Psoas muscle (tissue), 8 donors: ENCODE results near the gene ANK2. TPM values are rescaled to one million over a fixed set of nuclear protein-coding genes. Genes with fewer than 3 reads are reported as not detected.

ENCODE experiments used
- ATAC-seq, 4 donors: fragments of 200-7000 bp; cut with Tn5 transposase; one replicate each; pipeline ENCODE4 v1.9.1; 2020; ENCODE audit warnings: moderate library complexity in 3 of 4, mild to moderate bottlenecking in 2 of 4
- DNase-seq, 2 donors: peaks; one replicate each; pipeline ENCODE4 v3.0.0-alpha.2; 2020
- H3K27ac ChIP-seq: fragments of 200-600 bp; one replicate; pipeline ENCODE4 v1.8.0; 2022
- H3K27me3 ChIP-seq, 3 donors: fragments of 200-600 bp in 1 of 3; one replicate each; pipeline versions ENCODE4 v1.6.1 to v1.8.0; 2013 to 2022; ENCODE audit warnings: low read length in 2 of 3, mild to moderate bottlenecking in 2 of 3, moderate library complexity in 1 of 3; ENCODE audit not compliant: insufficient read depth in 3 of 3
- H3K36me3 ChIP-seq, 2 donors: fragments of 200-600 bp in 1 of 2; one replicate each; pipeline versions ENCODE4 v1.6.1 to v1.8.0; 2013 to 2022; ENCODE audit warnings: low read depth in 1 of 2, mild to moderate bottlenecking in 1 of 2, moderate library complexity in 1 of 2; ENCODE audit not compliant: insufficient read depth in 1 of 2
- H3K4me1 ChIP-seq: fragments of 200-600 bp; one replicate; pipeline ENCODE4 v1.8.0; 2022
- H3K4me3 ChIP-seq: fragments of 200-600 bp; one replicate; pipeline ENCODE4 v1.8.0; 2022; ENCODE audit warnings: mild to moderate bottlenecking
- H3K9me3 ChIP-seq: fragments of 200-600 bp; one replicate; pipeline ENCODE4 v1.8.0; 2022
- WGBS, 3 donors: extraction: QIAGEN DNeasy Blood & Tissue Kit; methylation state at CpG; one replicate each; pipeline versions ENCODE4 v1.1.6 to v1.1.7; 2013; 5-methylcytosine and 5-hydroxymethylcytosine counted together
- intact Hi-C, 2 donors: fragments of 100-400 bp; cut with DNase I; formaldehyde crosslinking; loops; one replicate each; pipeline versions ENCODE4 v1.11.0 to v1.14.2; 2022
- polyA plus RNA-seq, 3 donors: library from polyadenylated mRNA; stranded (reverse); fragments of 200-250 nt; gene quantifications; one replicate each; pipeline ENCODE4 v1.2.3, GENCODE V29; 2013
- total RNA-seq, 4 donors: library from RNA; stranded (reverse); fragmentation: NEBNext Ultra II Directional in 2 of 4; extraction: Animal tissue kit (Norgen Biotek cat#: 25700) in 2 of 4; gene quantifications; one replicate each; pipeline versions ENCODE4 v1.2.1 to v1.2.4, GENCODE V29; 2021 to 2023
- TF ChIP-seq, protein P1 (sequence below): fragments of 200-600 bp; IDR thresholded peaks from one replicate; pipeline ENCODE4 v1.8.0; 2022; ENCODE audit warnings: antibody characterized with exemption
- donor health status: healthy with polysubstance abuse.
- donor health status: DM: no; HTN: no; CAD: no; lungs with moderate emphysema.
- donor health status: Bipolar disorder and iron deficiency.
- donor health status: healthy.
- donor health status: DM: yes; HTN: yes; CAD: no.
- donor health status: DM: no; HTN: no; CAD: no.
- donor health status: DM: no; HTN: no; CAD: no.
- donor health status: DM: yes; HTN: yes; CAD: no.

ANK2 gene
- total and polyA plus RNA-seq, 7 donors = 14.1 to 153 (median 78.5) TPM

DNA sequence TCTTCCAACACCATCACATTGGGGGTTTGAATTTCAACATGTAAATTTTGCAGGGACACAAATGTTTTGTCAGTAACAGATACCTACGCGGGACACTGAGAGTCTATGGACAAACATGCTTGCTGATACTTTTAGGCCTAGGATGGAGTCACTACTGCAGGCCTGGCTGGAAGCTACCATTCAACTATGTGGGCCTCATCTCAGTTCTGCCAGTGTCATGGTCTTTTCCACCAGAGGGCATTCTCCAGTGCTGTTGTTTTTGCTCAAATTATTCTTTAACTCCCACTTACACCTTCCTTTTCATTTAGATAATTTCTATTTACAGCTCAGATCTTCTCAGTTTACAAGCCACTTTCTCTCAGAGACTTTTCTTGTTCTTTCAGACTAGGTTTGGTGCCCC lies 7.0 kb upstream of the ANK2 start:
- TF ChIP-seq, protein P1, sequence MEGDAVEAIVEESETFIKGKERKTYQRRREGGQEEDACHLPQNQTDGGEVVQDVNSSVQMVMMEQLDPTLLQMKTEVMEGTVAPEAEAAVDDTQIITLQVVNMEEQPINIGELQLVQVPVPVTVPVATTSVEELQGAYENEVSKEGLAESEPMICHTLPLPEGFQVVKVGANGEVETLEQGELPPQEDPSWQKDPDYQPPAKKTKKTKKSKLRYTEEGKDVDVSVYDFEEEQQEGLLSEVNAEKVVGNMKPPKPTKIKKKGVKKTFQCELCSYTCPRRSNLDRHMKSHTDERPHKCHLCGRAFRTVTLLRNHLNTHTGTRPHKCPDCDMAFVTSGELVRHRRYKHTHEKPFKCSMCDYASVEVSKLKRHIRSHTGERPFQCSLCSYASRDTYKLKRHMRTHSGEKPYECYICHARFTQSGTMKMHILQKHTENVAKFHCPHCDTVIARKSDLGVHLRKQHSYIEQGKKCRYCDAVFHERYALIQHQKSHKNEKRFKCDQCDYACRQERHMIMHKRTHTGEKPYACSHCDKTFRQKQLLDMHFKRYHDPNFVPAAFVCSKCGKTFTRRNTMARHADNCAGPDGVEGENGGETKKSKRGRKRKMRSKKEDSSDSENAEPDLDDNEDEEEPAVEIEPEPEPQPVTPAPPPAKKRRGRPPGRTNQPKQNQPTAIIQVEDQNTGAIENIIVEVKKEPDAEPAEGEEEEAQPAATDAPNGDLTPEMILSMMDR = no peak
- no peaks in the 10 kb centered on the region for H3K27me3 ChIP-seq
- ATAC-seq (no peak), DNase-seq (no peak)
- H3K27ac ChIP-seq = no peak overlapping the region
- WGBS, 3 donors = 41 to 43% (median 42%) methylated on average over 2 of the region's 2 CpGs
- no peak overlapping the region for H3K4me3 ChIP-seq
- H3K4me1 ChIP-seq = no peaks in the 10 kb centered on the region
- peaks cover 5% of the 10 kb centered on the region for H3K9me3 ChIP-seq
- intact Hi-C loops = no loop called here
- H3K36me3 ChIP-seq = no peaks in the 10 kb centered on the region

GRCh38 chr4:113043591-113043990 lies 5.9 kb upstream of the ANK2 start:
- DNase-seq (no peak), ATAC-seq (no peak)
- Histone ChIP-seq H3K27ac (no peak overlapping the region), H3K9me3 (peaks cover 5% of the 10 kb centered on the region), H3K27me3 (no peaks in the 10 kb centered on the region), H3K4me1 (no peaks in the 10 kb centered on the region), H3K36me3 (no peaks in the 10 kb centered on the region), H3K4me3 (no peak overlapping the region)
- TF ChIP-seq, protein P1 = no peak
- intact Hi-C loops = no loop called here

- H3K4me1 ChIP-seq = no peaks in the 10 kb centered on the region
- peaks cover 0 to 2% (median 0%) of the 10 kb centered on the region in 3 donors for H3K27me3 ChIP-seq
- WGBS, 3 donors = 23 to 34% (median 29%) methylated on average over 2 of the region's 2 CpGs
- no peaks in the 10 kb centered on the region for H3K9me3 ChIP-seq
- intact Hi-C loops = no loop called here
- H3K4me3 ChIP-seq = no peak overlapping the region
- ATAC-seq (no peak), DNase-seq (no peak)
- TF ChIP-seq, protein P1 = no peak
- H3K27ac ChIP-seq = no peak overlapping the region
- no peaks in the 10 kb centered on the region for H3K36me3 ChIP-seq
These were observed 910 bp downstream of the ANK2 start for GRCh38 chr4:113050371-113050755.

GRCh38 chr4:113050837-113051236 lies 1.4 kb downstream of the ANK2 start:
- Histone ChIP-seq H3K36me3 (no peaks in the 10 kb centered on the region), H3K4me1 (no peaks in the 10 kb centered on the region), H3K27ac (no peak overlapping the region), H3K9me3 (no peaks in the 10 kb centered on the region), H3K4me3 (no peak overlapping the region), H3K27me3 (peaks cover 0 to 2% (median 0%) of the 10 kb centered on the region in 3 donors)
- DNase-seq (no peak), ATAC-seq (no peak)
- TF ChIP-seq, protein P1 = no peak
- intact Hi-C loops = no loop called here
- 86 to 91% (median 88%) methylated on average over 3 of the region's 3 CpGs for WGBS, 3 donors

DNA sequence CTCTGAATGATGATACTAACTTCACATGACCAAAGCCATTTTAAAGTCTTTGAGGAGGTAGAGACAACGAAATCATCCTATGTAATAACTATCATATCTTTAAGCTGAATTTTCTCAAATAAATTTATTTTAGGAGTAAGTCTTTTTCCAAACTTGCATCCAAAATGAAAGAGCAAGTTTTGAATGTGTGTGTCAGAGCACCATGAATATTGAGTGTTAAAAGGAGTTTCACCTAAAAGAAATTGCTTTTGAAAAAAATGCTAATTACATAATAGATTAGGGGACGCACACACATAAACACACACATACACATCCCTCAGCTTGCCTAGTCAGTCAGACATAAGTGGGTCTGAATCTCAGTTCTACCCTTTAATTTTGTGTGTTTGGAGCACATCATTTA lies 1.9 kb downstream of the ANK2 start:
- H3K27ac ChIP-seq = no peak overlapping the region

More for the DNA sequence above, 1.9 kb downstream of the ANK2 start:
- Histone ChIP-seq H3K36me3 (no peaks in the 10 kb centered on the region), H3K4me1 (peaks cover 4% of the 10 kb centered on the region), H3K9me3 (no peaks in the 10 kb centered on the region), H3K4me3 (no peak overlapping the region), H3K27me3 (peaks cover 0 to 2% (median 0%) of the 10 kb centered on the region in 3 donors)
- ATAC-seq (no peak), DNase-seq (no peak)
- intact Hi-C loops = no loop called here
- WGBS, 3 donors = 66 to 93% (median 87%) methylated on average over 2 of the region's 2 CpGs
- TF ChIP-seq, protein P1 = no peak
